OCI-LY1 (cell line): ENCODE measurements around the gene LTBP2.

Experiments
- EZH2 ChIP-seq: fragments of 200-600 bp; sonication (generic), shearing (Covaris generic); IDR thresholded peaks from 2 replicates; pipeline ENCODE4 v1.8.0; 2017; ENCODE audit warnings: borderline replicate concordance, mixed run types, mild to moderate bottlenecking, antibody characterized with exemption, low read length, moderate library complexity, mixed read lengths
- TF ChIP-seq, protein P1 (sequence below): fragments of 200-600 bp; sonication (generic), shearing (Covaris generic); IDR thresholded peaks from 2 replicates; pipeline ENCODE4 v1.5.1; 2017; ENCODE audit warnings: mild to moderate bottlenecking, antibody characterized with exemption, low read length, moderate library complexity, mixed read lengths

DNA sequence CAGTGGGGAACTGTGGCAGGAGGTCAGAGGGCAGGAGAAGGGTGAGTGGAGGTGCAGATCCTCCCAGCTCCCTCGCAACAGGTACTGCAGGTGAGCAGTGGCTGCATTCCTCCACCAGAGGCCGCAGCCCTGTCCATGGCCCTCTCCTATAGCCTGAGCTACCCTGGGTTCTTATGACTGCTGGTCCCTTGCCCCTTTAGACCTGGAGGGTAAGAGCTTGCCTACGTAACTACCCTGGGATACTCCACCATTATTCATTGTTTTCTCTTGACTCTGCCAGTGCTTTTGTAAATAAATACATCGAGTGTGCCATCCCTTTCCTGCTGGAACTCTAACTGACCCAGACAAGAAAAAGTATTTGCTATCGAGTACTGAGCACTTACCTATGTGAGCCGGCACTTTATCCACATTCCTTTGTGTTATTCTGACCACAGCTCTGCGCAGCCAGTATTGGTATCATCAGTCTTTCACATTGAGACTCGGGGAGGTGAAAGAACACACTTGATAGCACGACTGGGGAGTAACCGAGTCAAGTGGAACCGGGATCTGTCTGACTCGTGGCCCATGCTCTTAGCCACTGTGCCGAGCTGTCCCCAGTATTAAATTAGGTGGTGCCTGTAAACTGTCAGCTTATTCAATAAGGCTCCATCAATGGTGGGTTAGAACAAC lies 38.5 kb downstream of the LTBP2 start:
- TF ChIP-seq EZH2, result no peak
- TF ChIP-seq, protein P1, sequence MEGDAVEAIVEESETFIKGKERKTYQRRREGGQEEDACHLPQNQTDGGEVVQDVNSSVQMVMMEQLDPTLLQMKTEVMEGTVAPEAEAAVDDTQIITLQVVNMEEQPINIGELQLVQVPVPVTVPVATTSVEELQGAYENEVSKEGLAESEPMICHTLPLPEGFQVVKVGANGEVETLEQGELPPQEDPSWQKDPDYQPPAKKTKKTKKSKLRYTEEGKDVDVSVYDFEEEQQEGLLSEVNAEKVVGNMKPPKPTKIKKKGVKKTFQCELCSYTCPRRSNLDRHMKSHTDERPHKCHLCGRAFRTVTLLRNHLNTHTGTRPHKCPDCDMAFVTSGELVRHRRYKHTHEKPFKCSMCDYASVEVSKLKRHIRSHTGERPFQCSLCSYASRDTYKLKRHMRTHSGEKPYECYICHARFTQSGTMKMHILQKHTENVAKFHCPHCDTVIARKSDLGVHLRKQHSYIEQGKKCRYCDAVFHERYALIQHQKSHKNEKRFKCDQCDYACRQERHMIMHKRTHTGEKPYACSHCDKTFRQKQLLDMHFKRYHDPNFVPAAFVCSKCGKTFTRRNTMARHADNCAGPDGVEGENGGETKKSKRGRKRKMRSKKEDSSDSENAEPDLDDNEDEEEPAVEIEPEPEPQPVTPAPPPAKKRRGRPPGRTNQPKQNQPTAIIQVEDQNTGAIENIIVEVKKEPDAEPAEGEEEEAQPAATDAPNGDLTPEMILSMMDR, result no peak
